ENCODE data around the gene G6PC1. TPM values are rescaled to one million over a fixed set of nuclear protein-coding genes. Genes with fewer than 3 reads are reported as not detected.

Gene G6PC1
- total RNA-seq, 1 experiment from 2014 or later = not detected

DNA sequence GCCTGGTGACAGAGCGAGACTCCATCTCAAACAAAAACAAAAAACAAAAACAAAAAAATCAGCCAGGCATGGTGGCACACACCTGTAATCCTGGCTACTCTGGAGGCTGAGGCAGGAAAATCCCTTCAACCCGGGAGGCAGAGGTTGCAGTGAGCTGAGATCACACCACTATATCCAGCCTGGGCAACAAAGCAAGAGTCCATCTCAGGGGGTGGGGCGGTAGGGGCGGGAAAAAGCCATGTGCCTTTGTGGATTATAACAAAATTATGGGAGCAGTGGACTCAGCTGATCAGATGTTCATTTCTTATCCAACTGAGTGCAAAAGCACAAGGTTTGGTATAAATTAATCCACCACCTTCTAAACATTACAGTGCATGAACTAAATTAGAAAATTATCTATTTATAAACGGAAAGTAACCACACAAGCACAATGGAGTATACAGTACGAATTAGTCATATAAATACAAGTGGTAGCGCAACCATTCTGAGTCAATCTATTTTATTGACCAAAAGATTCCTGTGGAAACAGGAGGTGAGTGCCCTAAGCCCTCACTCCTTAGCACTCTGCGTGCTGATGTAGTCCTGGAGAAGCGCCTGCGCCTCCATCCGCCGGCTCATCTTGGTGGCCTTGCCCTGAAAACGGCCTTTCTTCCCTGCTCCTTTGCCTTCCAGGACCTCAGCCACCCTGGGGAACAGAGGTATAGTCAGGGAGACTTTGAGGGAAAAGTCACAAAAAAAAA is 49.6 kb downstream of the G6PC1 start:
- TF ChIP-seq CREB1 (CRISPR knock-in tag; IDR thresholded peaks at IDR 0.05) (no peak), ZNF423 (CRISPR knock-in tag; IDR thresholded peaks at IDR 0.05) (no peak), MLX (CRISPR knock-in tag; IDR thresholded peaks at IDR 0.05) (no peak), ZNF232 (CRISPR knock-in tag; IDR thresholded peaks at IDR 0.05) (no peak), FOXP4 (CRISPR knock-in tag; IDR thresholded peaks at IDR 0.05) (no peak), MXD4 (CRISPR knock-in tag; IDR thresholded peaks at IDR 0.05; ENCODE audit: borderline replicate concordance) (no peak), NR1H2 (CRISPR knock-in tag; IDR thresholded peaks at IDR 0.05) (no peak), ZNF671 (CRISPR knock-in tag; IDR thresholded peaks at IDR 0.05) (no peak)
- TF ChIP-seq, protein P1, sequence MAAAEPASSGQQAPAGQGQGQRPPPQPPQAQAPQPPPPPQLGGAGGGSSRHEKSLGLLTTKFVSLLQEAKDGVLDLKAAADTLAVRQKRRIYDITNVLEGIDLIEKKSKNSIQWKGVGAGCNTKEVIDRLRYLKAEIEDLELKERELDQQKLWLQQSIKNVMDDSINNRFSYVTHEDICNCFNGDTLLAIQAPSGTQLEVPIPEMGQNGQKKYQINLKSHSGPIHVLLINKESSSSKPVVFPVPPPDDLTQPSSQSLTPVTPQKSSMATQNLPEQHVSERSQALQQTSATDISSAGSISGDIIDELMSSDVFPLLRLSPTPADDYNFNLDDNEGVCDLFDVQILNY (CRISPR knock-in tag; IDR thresholded peaks at IDR 0.05) = no peak
- TF ChIP-seq, protein P2, sequence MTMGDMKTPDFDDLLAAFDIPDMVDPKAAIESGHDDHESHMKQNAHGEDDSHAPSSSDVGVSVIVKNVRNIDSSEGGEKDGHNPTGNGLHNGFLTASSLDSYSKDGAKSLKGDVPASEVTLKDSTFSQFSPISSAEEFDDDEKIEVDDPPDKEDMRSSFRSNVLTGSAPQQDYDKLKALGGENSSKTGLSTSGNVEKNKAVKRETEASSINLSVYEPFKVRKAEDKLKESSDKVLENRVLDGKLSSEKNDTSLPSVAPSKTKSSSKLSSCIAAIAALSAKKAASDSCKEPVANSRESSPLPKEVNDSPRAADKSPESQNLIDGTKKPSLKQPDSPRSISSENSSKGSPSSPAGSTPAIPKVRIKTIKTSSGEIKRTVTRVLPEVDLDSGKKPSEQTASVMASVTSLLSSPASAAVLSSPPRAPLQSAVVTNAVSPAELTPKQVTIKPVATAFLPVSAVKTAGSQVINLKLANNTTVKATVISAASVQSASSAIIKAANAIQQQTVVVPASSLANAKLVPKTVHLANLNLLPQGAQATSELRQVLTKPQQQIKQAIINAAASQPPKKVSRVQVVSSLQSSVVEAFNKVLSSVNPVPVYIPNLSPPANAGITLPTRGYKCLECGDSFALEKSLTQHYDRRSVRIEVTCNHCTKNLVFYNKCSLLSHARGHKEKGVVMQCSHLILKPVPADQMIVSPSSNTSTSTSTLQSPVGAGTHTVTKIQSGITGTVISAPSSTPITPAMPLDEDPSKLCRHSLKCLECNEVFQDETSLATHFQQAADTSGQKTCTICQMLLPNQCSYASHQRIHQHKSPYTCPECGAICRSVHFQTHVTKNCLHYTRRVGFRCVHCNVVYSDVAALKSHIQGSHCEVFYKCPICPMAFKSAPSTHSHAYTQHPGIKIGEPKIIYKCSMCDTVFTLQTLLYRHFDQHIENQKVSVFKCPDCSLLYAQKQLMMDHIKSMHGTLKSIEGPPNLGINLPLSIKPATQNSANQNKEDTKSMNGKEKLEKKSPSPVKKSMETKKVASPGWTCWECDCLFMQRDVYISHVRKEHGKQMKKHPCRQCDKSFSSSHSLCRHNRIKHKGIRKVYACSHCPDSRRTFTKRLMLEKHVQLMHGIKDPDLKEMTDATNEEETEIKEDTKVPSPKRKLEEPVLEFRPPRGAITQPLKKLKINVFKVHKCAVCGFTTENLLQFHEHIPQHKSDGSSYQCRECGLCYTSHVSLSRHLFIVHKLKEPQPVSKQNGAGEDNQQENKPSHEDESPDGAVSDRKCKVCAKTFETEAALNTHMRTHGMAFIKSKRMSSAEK (CRISPR knock-in tag; IDR thresholded peaks at IDR 0.05; ENCODE audit: borderline replicate concordance) = no peak
- TF ChIP-seq, protein P3, sequence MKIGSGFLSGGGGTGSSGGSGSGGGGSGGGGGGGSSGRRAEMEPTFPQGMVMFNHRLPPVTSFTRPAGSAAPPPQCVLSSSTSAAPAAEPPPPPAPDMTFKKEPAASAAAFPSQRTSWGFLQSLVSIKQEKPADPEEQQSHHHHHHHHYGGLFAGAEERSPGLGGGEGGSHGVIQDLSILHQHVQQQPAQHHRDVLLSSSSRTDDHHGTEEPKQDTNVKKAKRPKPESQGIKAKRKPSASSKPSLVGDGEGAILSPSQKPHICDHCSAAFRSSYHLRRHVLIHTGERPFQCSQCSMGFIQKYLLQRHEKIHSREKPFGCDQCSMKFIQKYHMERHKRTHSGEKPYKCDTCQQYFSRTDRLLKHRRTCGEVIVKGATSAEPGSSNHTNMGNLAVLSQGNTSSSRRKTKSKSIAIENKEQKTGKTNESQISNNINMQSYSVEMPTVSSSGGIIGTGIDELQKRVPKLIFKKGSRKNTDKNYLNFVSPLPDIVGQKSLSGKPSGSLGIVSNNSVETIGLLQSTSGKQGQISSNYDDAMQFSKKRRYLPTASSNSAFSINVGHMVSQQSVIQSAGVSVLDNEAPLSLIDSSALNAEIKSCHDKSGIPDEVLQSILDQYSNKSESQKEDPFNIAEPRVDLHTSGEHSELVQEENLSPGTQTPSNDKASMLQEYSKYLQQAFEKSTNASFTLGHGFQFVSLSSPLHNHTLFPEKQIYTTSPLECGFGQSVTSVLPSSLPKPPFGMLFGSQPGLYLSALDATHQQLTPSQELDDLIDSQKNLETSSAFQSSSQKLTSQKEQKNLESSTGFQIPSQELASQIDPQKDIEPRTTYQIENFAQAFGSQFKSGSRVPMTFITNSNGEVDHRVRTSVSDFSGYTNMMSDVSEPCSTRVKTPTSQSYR (CRISPR knock-in tag; IDR thresholded peaks at IDR 0.05) = no peak
- Mint-ChIP-seq H3K27ac (no peak overlapping the region), H3K9me3 (no peaks in the 10 kb centered on the region), H3K27me3 (ENCODE audit: low read depth) (no peaks in the 10 kb centered on the region), H3K36me3 (peaks cover 51% of the 10 kb centered on the region), H3K4me3 (no peak overlapping the region), H3K4me1 (no peaks in the 10 kb centered on the region)
- ChIA-PET POLR2A (interaction anchor here (0.6 kb wide), 1 partner anchor 20 kb away, joined by 3 read pairs; no protein-coding TSS in a partner anchor), CTCF (no interaction called here)
- ATAC-seq (no peak), DNase-seq (ENCODE audit: low spot score) (no peak)

Other genes with a start within 250 kb of the G6PC1 start
- 22.1 to 26.7 TPM (median 22.2 TPM) in 3 replicates for gene TUBG2, start 241.5 kb upstream of the G6PC1 start, total RNA-seq (2021)
- 33.0 to 40.2 TPM (median 35.6 TPM) in 3 replicates for gene PLEKHH3, start 223.8 kb upstream of the G6PC1 start, total RNA-seq (2021)
- gene CCR10, start 219.0 kb upstream of the G6PC1 start, total RNA-seq (2021) = 3.7 to 4.4 TPM (median 4.2 TPM) in 3 replicates
- gene CNTNAP1, start 218.3 kb upstream of the G6PC1 start, total RNA-seq (2021) = 12.1 to 12.7 TPM (median 12.7 TPM) in 3 replicates
- gene EZH1, start 155.8 kb upstream of the G6PC1 start, total RNA-seq (2021) = 19.8 to 24.1 TPM (median 22.4 TPM) in 3 replicates
- gene RAMP2, start 139.6 kb upstream of the G6PC1 start, total RNA-seq (2021) = 10.9 to 13.1 TPM (median 11.6 TPM) in 3 replicates
- gene VPS25, start 127.3 kb upstream of the G6PC1 start, total RNA-seq (2021) = 98.6 to 103 TPM (median 101 TPM) in 3 replicates
- gene WNK4, start 120.2 kb upstream of the G6PC1 start, total RNA-seq (2021) = 1.4 to 1.7 TPM (median 1.5 TPM) in 3 replicates
- 54.2 to 65.2 TPM (median 60.9 TPM) in 3 replicates for gene COA3, start 102.1 kb upstream of the G6PC1 start, total RNA-seq (2021)
- gene CNTD1, start 101.9 kb upstream of the G6PC1 start, total RNA-seq (2021) = not detected in 3 replicates
- gene BECN1, start 76.5 kb upstream of the G6PC1 start, total RNA-seq (2021) = 51.8 to 59.2 TPM (median 54.7 TPM) in 3 replicates
- 141 to 192 TPM (median 159 TPM) in 3 replicates for gene PSME3, start 67.4 kb upstream of the G6PC1 start, total RNA-seq (2021)
- gene AOC2, start 56.2 kb upstream of the G6PC1 start, total RNA-seq (2021) = 9.8 to 11.0 TPM (median 10.1 TPM) in 3 replicates
- gene AOC3, start 49.6 kb upstream of the G6PC1 start, total RNA-seq (2021) = 6.2 to 8.2 TPM (median 7.6 TPM) in 3 replicates
- 44.3 to 61.5 TPM (median 49.2 TPM) in 3 replicates for gene AARSD1, start 63.7 kb downstream of the G6PC1 start, total RNA-seq (2021)
- gene PTGES3L, start 79.3 kb downstream of the G6PC1 start, total RNA-seq (2021) = 1.8 to 2.5 TPM (median 2.1 TPM) in 3 replicates
- gene RUNDC1, start 79.8 kb downstream of the G6PC1 start, total RNA-seq (2021) = 12.2 to 14.2 TPM (median 12.7 TPM) in 3 replicates
- 1,391 to 1,553 TPM (median 1,518 TPM) in 3 replicates for gene RPL27, start 97.6 kb downstream of the G6PC1 start, total RNA-seq (2021)
- 3.0 to 4.7 TPM (median 3.8 TPM) in 3 replicates for gene IFI35, start 106.0 kb downstream of the G6PC1 start, total RNA-seq (2021)
- gene VAT1, start 121.6 kb downstream of the G6PC1 start, total RNA-seq (2021) = 291 to 298 TPM (median 296 TPM) in 3 replicates
- 46.9 to 51.8 TPM (median 50.2 TPM) in 3 replicates for gene RND2, start 124.4 kb downstream of the G6PC1 start, total RNA-seq (2021)
- gene BRCA1, start 224.6 kb downstream of the G6PC1 start, total RNA-seq (2021) = 37.8 to 38.4 TPM (median 38.1 TPM) in 3 replicates